ENCODE measurements around the gene SERF2. TPM values are rescaled to one million over a fixed set of nuclear protein-coding genes. Genes with fewer than 3 reads are reported as not detected.

SERF2 gene
- total RNA-seq, 2 donors from 2014 or later: 456 to 585 TPM

DNA sequence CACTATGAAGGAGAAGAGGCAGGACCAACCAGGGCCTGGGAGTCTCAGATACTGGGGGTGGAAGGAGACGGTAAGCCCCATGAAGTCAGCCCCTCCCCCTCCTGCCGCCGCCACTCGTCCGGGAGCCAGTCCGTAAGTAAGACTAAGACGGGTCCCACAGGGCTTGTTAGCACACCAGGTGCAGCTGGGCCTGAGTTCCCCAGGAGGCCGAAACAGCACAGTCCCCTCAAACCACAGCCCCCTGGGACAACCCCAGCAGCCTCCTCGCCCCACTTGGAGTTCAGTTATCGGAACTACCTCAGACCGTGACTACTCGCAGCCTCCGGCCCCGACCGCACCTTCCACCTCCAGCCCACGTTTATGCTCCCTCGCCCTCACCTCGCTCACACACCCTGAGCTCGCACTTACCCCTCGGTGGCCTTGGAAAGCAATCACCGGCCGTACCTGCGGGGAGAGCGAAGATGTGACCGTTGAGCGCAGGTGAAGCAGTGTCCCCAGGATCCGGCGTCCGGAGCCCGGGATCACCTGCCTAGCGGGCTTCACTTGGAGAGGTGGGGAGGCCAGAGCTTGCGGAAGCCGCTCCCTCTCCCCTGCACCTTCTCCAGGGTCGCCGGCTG, 15.9 kb upstream of the SERF2 start:
- ATAC-seq (peak; percentile 1 to 2), DNase-seq (ENCODE audit: low spot score) (no peak)
- Mint-ChIP-seq H3K27ac (no peak overlapping the region), H3K4me3 (peak overlapping the region; percentile 80), H3K36me3 (peaks cover 9% of the 10 kb centered on the region), H3K4me1 (ENCODE audit: low read depth in 2 of 2) (peaks cover 13 to 14% of the 10 kb centered on the region in 2 donors), H3K9me3 (no peaks in the 10 kb centered on the region), H3K27me3 (no peaks in the 10 kb centered on the region)

DNA sequence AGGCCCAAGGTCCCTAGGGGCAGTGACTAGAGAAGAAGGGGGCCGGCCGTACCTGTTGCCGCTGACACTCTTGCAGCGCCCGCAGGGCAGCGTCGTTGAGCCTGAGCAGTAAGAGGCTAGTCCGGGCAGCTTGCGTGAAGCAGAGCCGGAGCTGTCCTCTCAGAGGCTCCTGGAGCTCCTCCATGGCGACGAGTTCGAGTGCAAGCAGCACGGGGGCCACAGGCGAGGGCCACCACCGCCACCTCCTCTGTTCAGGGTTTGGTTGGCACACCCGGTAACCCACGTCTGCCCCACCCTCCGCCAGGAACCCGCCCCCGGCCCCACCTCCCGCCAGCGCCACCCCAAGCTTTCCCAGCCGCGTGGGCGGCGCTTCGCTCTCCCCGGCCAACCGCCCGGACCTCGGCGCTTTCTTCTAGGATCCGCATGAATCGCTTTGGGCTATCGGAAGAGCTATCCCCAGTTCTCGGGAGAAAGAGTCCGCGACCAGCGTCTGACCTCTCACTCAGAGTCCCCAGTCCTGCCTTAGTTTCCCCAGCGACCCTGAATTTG, 15.3 kb upstream of the SERF2 start, which contains the start of gene ELL3:
TSS of gene ELL3 (minus strand) at position 249 of the 549 bp plus-strand sequence. CDS start at position 184, 65 bp downstream.
- Mint-ChIP-seq H3K27ac (peak within 1 kb of the TSS; percentile 53 to 72), H3K9me3 (no peaks in the 10 kb centered on the region)

DNA sequence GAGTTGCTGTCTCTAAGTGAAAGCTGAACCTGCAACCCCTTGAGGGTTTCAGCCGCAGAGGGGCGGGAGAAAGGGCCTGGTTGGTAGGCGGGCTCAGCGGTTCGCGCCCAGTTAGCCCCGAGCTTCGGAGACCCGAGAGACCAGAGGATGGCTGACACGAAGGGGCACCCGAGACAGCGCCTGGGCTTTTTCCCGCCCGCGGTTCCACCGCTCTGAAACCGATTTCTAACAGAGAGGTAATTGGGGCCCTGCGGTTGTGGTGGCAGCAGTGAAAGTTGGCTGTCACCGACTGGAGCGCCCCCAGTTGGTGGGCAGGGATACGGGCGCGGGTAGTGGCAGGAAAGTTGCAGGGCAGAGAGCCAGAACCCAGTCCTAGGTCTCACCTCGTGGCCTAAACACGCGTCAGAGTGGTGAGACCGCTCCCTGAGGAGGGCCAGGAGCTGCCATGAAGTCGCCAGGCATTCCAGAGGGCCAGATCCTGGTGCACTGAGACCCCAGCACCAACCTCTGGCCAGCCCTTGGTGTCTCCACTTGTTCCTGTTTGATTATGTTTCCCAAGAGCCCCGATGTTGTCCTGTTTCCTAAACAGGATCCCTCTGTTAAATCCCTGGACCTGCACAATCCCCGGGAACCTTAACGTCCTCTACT, 14.7 kb upstream of the SERF2 start:
- Mint-ChIP-seq H3K4me3 (peak overlapping the region; percentile 80), H3K4me1 (ENCODE audit: low read depth in 2 of 2) (peaks cover 13 to 14% of the 10 kb centered on the region in 2 donors), H3K27me3 (peaks cover 0 to under 1% of the 10 kb centered on the region in 2 donors), H3K27ac (peak overlapping the region; percentile 53 to 72), H3K9me3 (no peaks in the 10 kb centered on the region), H3K36me3 (peaks cover under 1% of the 10 kb centered on the region)
- DNase-seq (ENCODE audit: low spot score) (peak; percentile 85), ATAC-seq (peak; percentile 88 to 89)

More for the DNA sequence above, 15.3 kb upstream of the SERF2 start, which contains the start of gene ELL3:
- peaks cover 6% of the 10 kb centered on the region for H3K36me3 Mint-ChIP-seq
- H3K4me3 Mint-ChIP-seq: peak within 1 kb of the TSS; percentile 80
- peak; percentile 74 for DNase-seq (ENCODE audit: low spot score)
- H3K27me3 Mint-ChIP-seq: no peaks in the 10 kb centered on the region
- ATAC-seq: peak; percentile 83 to 85
- peaks cover 13 to 14% of the 10 kb centered on the region in 2 donors for H3K4me1 Mint-ChIP-seq (ENCODE audit: low read depth in 2 of 2)

DNA sequence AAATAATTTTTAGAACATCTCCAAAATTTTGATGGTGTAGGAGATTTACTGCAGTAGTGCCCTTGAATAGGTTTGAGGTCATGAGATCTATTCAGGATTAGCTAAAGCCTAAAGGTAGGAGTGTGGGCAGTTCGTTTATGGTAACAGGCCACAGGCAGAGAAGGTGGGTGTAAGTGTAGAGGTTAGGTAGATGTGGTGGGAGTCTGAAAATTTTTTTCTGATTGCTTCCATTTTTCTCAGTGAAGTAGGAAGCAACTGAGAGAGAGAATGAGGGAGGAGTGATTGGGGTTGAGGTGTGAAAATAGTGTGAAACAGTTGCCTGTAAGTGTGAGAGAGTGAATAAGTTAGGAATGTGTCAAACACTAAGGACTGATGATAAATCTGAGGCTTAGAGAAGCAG, 13.1 kb upstream of the SERF2 start:
- peaks cover 0 to 2% of the 10 kb centered on the region in 2 donors for H3K27me3 Mint-ChIP-seq
- H3K9me3 Mint-ChIP-seq: no peaks in the 10 kb centered on the region
- H3K36me3 Mint-ChIP-seq: no peaks in the 10 kb centered on the region
- ATAC-seq (peak in 1 of 2 donors; percentile 15), DNase-seq (ENCODE audit: low spot score) (no peak)
- peaks cover 13 to 14% of the 10 kb centered on the region in 2 donors for H3K4me1 Mint-ChIP-seq (ENCODE audit: low read depth in 2 of 2)
- H3K27ac Mint-ChIP-seq: peak overlapping the region in 1 of 2 donors; percentile 4
- H3K4me3 Mint-ChIP-seq: no peak overlapping the region

DNA sequence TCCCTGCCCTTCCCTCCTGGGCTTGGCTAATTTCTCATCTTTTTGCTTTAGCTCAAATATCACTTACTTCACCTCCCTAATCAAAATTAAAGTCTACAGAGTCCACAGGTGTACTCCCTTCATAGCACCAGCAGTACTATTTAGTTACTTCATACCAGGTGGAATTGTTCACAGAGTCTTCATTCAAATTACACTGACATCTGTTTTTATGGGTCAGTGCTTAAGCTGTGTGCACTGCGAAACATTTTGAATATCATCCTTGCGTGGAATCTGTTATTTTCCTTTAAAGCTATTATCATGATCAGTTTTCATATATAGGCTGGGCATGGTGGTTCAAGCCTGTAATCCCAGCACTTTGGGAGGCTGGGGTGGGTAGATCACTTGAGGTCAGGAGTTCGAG, 2.7 kb upstream of the SERF2 start:
- peaks cover 13 to 22% of the 10 kb centered on the region in 2 donors for H3K4me1 Mint-ChIP-seq (ENCODE audit: low read depth in 2 of 2)
- H3K36me3 Mint-ChIP-seq: peaks cover 4% of the 10 kb centered on the region
- no peak overlapping the region for H3K27ac Mint-ChIP-seq
- H3K9me3 Mint-ChIP-seq: no peaks in the 10 kb centered on the region
- ATAC-seq (no peak), DNase-seq (ENCODE audit: low spot score) (no peak)
- no peaks in the 10 kb centered on the region for H3K27me3 Mint-ChIP-seq
- H3K4me3 Mint-ChIP-seq: no peak overlapping the region

DNA sequence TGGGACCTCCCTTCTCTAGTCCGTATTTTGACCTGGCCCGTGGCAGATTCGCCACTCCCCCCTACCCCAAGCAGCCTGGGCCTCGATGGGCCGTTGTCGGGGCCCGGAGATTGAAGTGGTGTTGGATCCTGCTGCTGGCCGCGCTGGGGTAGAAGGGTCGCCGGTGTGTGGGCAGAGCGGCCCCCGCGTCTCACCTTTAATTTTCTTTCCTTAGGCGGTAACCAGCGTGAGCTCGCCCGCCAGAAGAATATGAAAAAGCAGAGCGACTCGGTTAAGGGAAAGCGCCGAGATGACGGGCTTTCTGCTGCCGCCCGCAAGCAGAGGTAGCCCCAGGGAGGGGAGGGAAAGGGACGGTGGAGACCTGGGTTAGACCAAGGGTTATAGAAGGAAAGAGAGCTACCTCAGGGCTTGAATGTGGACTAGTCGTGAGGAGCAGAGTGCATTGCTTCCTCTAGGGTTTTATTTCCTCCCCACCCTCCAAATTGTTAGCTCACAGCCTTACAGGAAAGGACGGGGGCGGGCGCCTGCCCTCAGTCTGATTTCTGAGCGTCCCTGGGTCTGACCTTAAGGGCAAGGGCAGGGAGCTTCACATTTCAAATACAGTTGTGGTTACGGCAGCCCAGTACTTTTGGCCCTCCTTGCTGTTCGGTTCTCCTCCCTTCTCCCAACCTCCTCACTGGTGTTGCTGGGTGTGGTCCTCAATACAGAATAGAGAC, 799 bp downstream of the SERF2 start:
- peak overlapping the region; percentile 97 for H3K27ac Mint-ChIP-seq
- ATAC-seq (peak in 1 of 2 donors; percentile 4), DNase-seq (ENCODE audit: low spot score) (no peak)
- peaks cover 18% of the 10 kb centered on the region for H3K36me3 Mint-ChIP-seq
- no peaks in the 10 kb centered on the region for H3K27me3 Mint-ChIP-seq
- H3K4me1 Mint-ChIP-seq (ENCODE audit: low read depth in 2 of 2): peaks cover 28 to 48% of the 10 kb centered on the region in 2 donors
- H3K4me3 Mint-ChIP-seq: peak overlapping the region; percentile 97
- no peaks in the 10 kb centered on the region for H3K9me3 Mint-ChIP-seq

DNA sequence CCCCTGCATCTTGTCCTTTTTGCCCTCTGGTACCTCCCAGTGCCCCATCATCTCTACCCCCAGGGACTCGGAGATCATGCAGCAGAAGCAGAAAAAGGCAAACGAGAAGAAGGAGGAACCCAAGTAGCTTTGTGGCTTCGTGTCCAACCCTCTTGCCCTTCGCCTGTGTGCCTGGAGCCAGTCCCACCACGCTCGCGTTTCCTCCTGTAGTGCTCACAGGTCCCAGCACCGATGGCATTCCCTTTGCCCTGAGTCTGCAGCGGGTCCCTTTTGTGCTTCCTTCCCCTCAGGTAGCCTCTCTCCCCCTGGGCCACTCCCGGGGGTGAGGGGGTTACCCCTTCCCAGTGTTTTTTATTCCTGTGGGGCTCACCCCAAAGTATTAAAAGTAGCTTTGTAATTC, 1.5 kb downstream of the SERF2 start:
- ATAC-seq (no peak), DNase-seq (ENCODE audit: low spot score) (no peak)
- no peaks in the 10 kb centered on the region for H3K27me3 Mint-ChIP-seq
- H3K36me3 Mint-ChIP-seq: peaks cover 22% of the 10 kb centered on the region
- peaks cover 34 to 54% of the 10 kb centered on the region in 2 donors for H3K4me1 Mint-ChIP-seq (ENCODE audit: low read depth in 2 of 2)
- peak overlapping the region; percentile 97 for H3K4me3 Mint-ChIP-seq
- H3K9me3 Mint-ChIP-seq: no peaks in the 10 kb centered on the region
- H3K27ac Mint-ChIP-seq: peak overlapping the region; percentile 97

DNA sequence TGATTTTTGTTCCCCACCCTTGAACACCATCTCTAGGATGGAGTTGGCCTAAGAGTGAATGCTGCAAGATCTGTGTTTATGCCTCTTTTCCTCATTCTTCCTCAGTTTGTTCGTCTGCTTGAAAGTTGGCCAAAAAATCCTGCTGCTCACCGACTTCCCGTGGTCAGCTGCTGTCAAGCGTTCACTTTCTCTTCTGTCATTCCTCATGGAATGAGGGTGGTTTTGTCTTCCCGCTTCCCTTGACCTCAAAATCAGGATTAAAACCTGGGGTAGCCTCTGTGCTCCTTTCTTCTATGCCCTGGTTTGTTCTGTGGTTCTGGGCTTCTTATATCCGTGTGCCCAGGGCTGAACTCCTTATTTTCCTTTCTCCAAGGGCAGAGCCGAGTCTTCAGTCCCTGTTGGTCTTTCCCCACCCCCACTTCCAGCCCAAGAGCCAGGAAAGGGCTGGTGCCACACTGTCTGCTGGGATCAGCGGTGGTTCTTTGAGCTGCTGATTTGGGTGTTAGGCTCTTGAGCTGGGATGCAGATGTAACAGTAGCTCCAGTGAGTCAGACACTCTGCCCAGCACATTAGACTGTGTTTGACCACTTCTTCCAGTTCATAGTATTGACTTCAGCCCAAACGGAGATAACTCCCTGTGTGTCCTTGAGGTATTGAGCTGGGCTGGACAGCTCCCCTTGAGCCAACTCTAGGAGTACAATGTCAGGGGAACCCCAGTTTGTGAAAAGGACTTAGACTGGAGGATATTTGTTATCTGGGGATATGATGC, 2.3 kb downstream of the SERF2 start:
- no peak for ATAC-seq
- Mint-ChIP-seq H3K36me3 (peaks cover 26% of the 10 kb centered on the region), H3K9me3 (no peaks in the 10 kb centered on the region)

DNA sequence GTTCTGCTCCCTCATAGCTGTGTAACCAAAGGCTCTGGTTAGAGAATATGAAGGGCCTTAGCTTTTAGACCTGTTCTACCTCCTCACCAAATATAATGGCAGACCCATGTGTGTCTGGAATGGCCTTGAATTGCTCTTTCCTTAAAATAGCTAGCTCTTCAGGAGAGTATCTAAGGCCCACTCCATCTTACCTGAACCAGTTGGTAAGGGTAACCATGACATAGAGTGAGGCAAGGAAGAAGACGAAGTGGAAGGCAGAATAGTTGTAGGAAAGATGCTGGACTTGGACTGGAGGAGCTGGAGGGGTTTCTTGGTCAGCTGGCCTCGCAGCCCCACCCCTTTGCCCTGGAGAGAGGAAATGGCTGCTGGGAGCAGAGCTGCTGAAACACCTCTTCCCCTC, 3.1 kb downstream of the SERF2 start:
- H3K27me3 Mint-ChIP-seq: no peaks in the 10 kb centered on the region
- peaks cover 30% of the 10 kb centered on the region for H3K36me3 Mint-ChIP-seq
- no peak for DNase-seq (ENCODE audit: low spot score)
- no peak for ATAC-seq
- no peak overlapping the region for H3K4me3 Mint-ChIP-seq
- H3K27ac Mint-ChIP-seq: peak overlapping the region; percentile 97
- H3K4me1 Mint-ChIP-seq (ENCODE audit: low read depth in 2 of 2): peaks cover 48 to 60% of the 10 kb centered on the region in 2 donors
- H3K9me3 Mint-ChIP-seq: no peaks in the 10 kb centered on the region

More for the DNA sequence above, 2.3 kb downstream of the SERF2 start:
- Mint-ChIP-seq H3K4me3 (peak overlapping the region; percentile 97), H3K27me3 (no peaks in the 10 kb centered on the region), H3K27ac (peak overlapping the region; percentile 97), H3K4me1 (ENCODE audit: low read depth in 2 of 2) (peaks cover 41 to 54% of the 10 kb centered on the region in 2 donors)
- DNase-seq (ENCODE audit: low spot score): no peak

DNA sequence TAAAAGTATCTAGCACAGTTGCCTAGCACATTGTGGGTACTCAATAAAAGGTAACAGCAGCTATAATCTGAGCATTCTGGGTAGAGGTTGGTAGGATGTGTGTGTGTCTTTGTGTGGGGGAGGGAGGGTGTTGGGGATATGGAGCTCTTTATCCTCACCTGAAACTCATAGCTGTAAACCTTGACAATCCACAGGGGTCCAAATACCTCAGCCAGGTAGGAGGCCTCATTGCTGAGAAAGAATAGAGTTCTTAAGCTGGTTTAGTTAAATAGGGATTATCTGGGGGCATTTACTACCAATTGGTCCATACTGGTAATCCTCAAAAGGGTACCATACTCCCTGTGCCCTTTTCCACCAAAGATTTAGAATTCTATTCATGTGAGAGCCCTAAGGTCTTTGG, 3.9 kb downstream of the SERF2 start:
- Mint-ChIP-seq H3K27ac (peak overlapping the region in 1 of 2 donors; percentile 19), H3K4me3 (no peak overlapping the region), H3K27me3 (no peaks in the 10 kb centered on the region), H3K9me3 (no peaks in the 10 kb centered on the region), H3K4me1 (ENCODE audit: low read depth in 2 of 2) (peaks cover 53 to 67% of the 10 kb centered on the region in 2 donors), H3K36me3 (peaks cover 37% of the 10 kb centered on the region)
- ATAC-seq (no peak), DNase-seq (ENCODE audit: low spot score) (no peak)

DNA sequence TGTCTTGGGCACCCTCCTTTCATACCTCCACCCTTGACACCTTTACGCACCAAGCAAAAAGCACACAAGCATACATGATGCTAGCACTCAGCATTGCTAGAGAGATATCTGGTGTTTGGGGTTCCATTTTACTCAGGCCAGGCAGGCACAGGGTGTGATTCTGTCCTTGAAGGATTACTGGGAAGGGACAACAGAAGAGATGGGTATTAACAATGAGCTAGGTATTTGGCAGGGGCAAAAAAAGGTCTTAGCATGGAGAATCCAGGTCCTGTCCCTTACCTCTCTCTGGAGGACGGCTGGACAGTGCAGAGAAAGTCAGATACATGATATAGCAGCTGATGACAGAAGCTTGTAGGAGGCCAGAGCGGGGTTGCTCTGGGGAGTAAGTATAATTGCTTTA, 4.4 kb downstream of the SERF2 start:
- DNase-seq (ENCODE audit: low spot score): no peak
- Mint-ChIP-seq H3K27ac (peak overlapping the region; percentile 19 to 63), H3K27me3 (no peaks in the 10 kb centered on the region), H3K9me3 (no peaks in the 10 kb centered on the region), H3K4me1 (ENCODE audit: low read depth in 2 of 2) (peaks cover 56 to 69% of the 10 kb centered on the region in 2 donors), H3K36me3 (peaks cover 43% of the 10 kb centered on the region), H3K4me3 (no peak overlapping the region)
- ATAC-seq: no peak

DNA sequence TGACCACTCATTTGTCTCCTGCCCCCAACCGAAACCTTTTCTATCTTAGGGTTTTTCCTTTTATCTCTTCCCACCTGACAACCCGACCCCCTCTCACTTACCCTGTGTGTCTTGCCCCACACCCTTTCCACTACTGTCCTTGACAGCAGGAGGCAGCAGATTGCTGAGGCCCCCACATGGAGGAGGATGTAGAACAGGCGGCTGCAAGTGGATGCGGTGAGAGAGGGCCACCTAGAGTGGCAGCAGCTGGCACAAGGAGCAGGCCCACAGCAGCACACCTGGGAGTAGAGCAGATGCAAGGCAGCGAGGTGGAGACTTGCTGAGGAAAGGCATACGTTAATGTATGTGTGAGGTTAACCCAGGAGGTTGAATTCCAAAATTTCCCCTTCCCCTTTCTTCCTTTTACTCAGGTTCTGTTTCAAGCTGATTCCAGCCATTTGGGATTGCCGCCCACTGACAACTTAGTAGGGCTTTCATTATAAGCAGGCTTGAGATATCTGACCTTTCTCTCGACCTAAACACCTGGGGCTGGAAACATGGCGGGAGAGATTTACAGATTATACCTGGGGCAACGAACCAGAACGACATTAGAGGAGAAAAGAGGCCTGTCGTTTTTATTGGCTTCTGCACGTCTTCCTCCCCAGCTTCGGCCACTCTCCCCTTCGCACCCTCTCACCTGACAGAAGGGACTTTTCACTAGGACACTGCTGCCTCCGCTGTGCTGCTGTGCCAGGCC, 7.3 kb downstream of the SERF2 start:
- H3K4me3 Mint-ChIP-seq: peak overlapping the region; percentile 99
- peaks cover 42% of the 10 kb centered on the region for H3K36me3 Mint-ChIP-seq
- peak overlapping the region; percentile 87 to 91 for H3K27ac Mint-ChIP-seq
- no peak for ATAC-seq
- no peaks in the 10 kb centered on the region for H3K27me3 Mint-ChIP-seq
- no peak for DNase-seq (ENCODE audit: low spot score)
- H3K9me3 Mint-ChIP-seq: no peaks in the 10 kb centered on the region
- peaks cover 46 to 53% of the 10 kb centered on the region in 2 donors for H3K4me1 Mint-ChIP-seq (ENCODE audit: low read depth in 2 of 2)

All from natural killer cell treated with Interleukin-12 subunit alpha and Interleukin-12 subunit beta and Interleukin-15 and Interleukin-18, amount 100 ng/mL, for 72 hours (primary cell).